GM12878 (cell line): Measurements from ENCODE around the gene C1QTNF12. TPM values are rescaled to one million over a fixed set of nuclear protein-coding genes. Genes with fewer than 3 reads are reported as not detected.

Experiments used
- ATAC-seq: fragments of 200-7000 bp; cut with Tn5 transposase; 3 replicates; pipeline ENCODE4 v1.9.1; 2020; ENCODE audit warnings: mild to moderate bottlenecking, moderate library complexity
- BruUV-seq: library from RNA; stranded (reverse); fragments of 400-500 nt; replicated peaks from 2 replicates; lab custom pipeline; 2021; lab: Mats Ljungman, UMichigan
- CTCF ChIA-PET: fragments of 300-600 bp; sonication (Branson Sonifier 250); formaldehyde crosslinking; extraction: SDS; loops from one replicate; lab custom pipeline; 2021; ENCODE audit warnings: inconsistent platforms; lab: Yijun Ruan, JAX
- POLR2A ChIA-PET: fragments of 350-600 bp; formaldehyde crosslinking; extraction: SDS; loops from one replicate; lab custom pipeline; 2021; ENCODE audit warnings: inconsistent platforms; lab: Charles Lee
- RAD21 ChIA-PET: fragments of 300-600 bp; sonication (Branson Sonifier 250); formaldehyde crosslinking; loops from one replicate; lab custom pipeline; 2023; ENCODE audit warnings: antibody characterized with exemption; ENCODE audit not compliant: unreplicated experiment; lab: Charles Lee
- SMC1A ChIA-PET: fragments of 300-600 bp; sonication (Branson Sonifier 250); formaldehyde crosslinking; loops from one replicate; lab custom pipeline; 2023; ENCODE audit not compliant: unreplicated experiment, uncharacterized antibody; lab: Charles Lee
- DNase-seq: peaks from one replicate; pipeline ENCODE4 v3.0.0-alpha.2; 2011; ENCODE audit warnings: low read depth, low spot score
- FAIRE-seq: peaks from 3 replicates; lab custom pipeline; 2011; peaks lifted over from hg19 to GRCh38; lab: Jason Lieb, UNC
- H2AFZ ChIP-seq: 2 replicates; pipeline ENCODE4 v1.6.0; 2011; ENCODE audit warnings: low read depth, low read length, control low read depth; ENCODE audit not compliant: control insufficient read depth
- H3K27ac ChIP-seq: 2 replicates; pipeline ENCODE4 v1.5.1; 2011; ENCODE audit warnings: control low read depth; ENCODE audit not compliant: control insufficient read depth, insufficient read depth
- H3K27me3 ChIP-seq, 2 experiments: replicated peaks in 1 of 2; 2 replicates each; pipeline versions ENCODE4 v1.6.0 to v1.6.1; 2011; ENCODE audit warnings: low read length in 1 of 2; ENCODE audit not compliant: control insufficient read depth in 2 of 2, insufficient read depth in 2 of 2
- H3K36me3 ChIP-seq, 2 experiments: 2 replicates each; pipeline ENCODE4 v1.5.1; 2011; ENCODE audit warnings: low read length in 1 of 2; ENCODE audit not compliant: control insufficient read depth in 2 of 2, insufficient read depth in 2 of 2
- H3K4me1 ChIP-seq: 2 replicates; pipeline ENCODE4 v1.6.1; 2011; ENCODE audit warnings: mild to moderate bottlenecking, low read length, moderate library complexity, mixed read lengths; ENCODE audit not compliant: control insufficient read depth, insufficient read depth
- H3K4me2 ChIP-seq: 2 replicates; pipeline ENCODE4 v1.6.0; 2011; ENCODE audit warnings: control low read depth; ENCODE audit not compliant: control insufficient read depth, insufficient read depth
- H3K4me3 ChIP-seq: fragments of 200-600 bp; sonication (generic); 2 replicates; pipeline ENCODE4 v1.5.1; 2016
- H3K79me2 ChIP-seq: 2 replicates; pipeline ENCODE4 v1.6.0; 2011; ENCODE audit warnings: low read length; ENCODE audit not compliant: control insufficient read depth, insufficient read depth
- H3K9ac ChIP-seq: 2 replicates; pipeline ENCODE4 v1.8.0; 2011; ENCODE audit warnings: low read length, control low read depth, mixed read lengths; ENCODE audit not compliant: control insufficient read depth, insufficient read depth
- H3K9me3 ChIP-seq: replicated peaks from 3 replicates; pipeline ENCODE4 v1.5.1; 2011; ENCODE audit warnings: mild to moderate bottlenecking, low read length; ENCODE audit not compliant: control insufficient read depth, insufficient read depth
- H4K20me1 ChIP-seq: 2 replicates; pipeline ENCODE4 v1.6.0; 2011; ENCODE audit not compliant: control insufficient read depth, insufficient read depth
- BCL11A ChIP-seq: IDR thresholded peaks from 2 replicates; pipeline ENCODE4 v1.6.1; 2011; ENCODE audit warnings: low read depth, low read length
- CEBPZ ChIP-seq: fragments of 150-350 bp; IDR thresholded peaks from 2 replicates; pipeline ENCODE4 v1.6.1; 2016; ENCODE audit warnings: low read depth, low read length
- CHD4 ChIP-seq: fragments of 200-600 bp; sonication (generic); IDR thresholded peaks from 2 replicates; pipeline ENCODE4 v1.6.1; 2016; ENCODE audit warnings: mild to moderate bottlenecking
- E4F1 ChIP-seq: fragments of 450-650 bp; IDR thresholded peaks from 2 replicates; pipeline ENCODE4 v1.6.1; 2018; ENCODE audit warnings: borderline replicate concordance, mild to moderate bottlenecking; ENCODE audit not compliant: partially characterized antibody
- EGR1 ChIP-seq, 2 experiments: IDR thresholded peaks; 1 replicate in 1 of 2; 2 replicates in 1 of 2; pipeline ENCODE4 v1.6.1; 2011 to 2012; ENCODE audit warnings: low read depth in 2 of 2, low read length in 2 of 2, borderline replicate concordance in 1 of 2, mild to moderate bottlenecking in 1 of 2, moderate library complexity in 1 of 2
- ETV6 ChIP-seq, 2 experiments: fragments of 450-650 bp in 1 of 2; IDR thresholded peaks in 1 of 2; conservative IDR thresholded peaks in 1 of 2; 2 replicates each; pipeline ENCODE4 v1.6.1; 2014; ENCODE audit warnings: antibody characterized with exemption in 1 of 2, borderline replicate concordance in 1 of 2, low read depth in 1 of 2, mild to moderate bottlenecking in 1 of 2, moderate library complexity in 1 of 2
- FOS ChIP-seq: IDR thresholded peaks from 3 replicates; pipeline ENCODE4 v1.6.1; 2011; ENCODE audit warnings: borderline replicate concordance; ENCODE audit not compliant: insufficient read length; ENCODE audit errors: extremely low read depth
- FOXK2 ChIP-seq: fragments of 450-650 bp; IDR thresholded peaks from 2 replicates; pipeline ENCODE4 v1.6.1; 2017; ENCODE audit warnings: mild to moderate bottlenecking, moderate library complexity
- GATAD2B ChIP-seq: fragments of 450-650 bp; conservative IDR thresholded peaks from 2 replicates; pipeline ENCODE4 v1.6.1; 2017; ENCODE audit warnings: low read depth, mild to moderate bottlenecking, moderate library complexity
- JUND ChIP-seq: IDR thresholded peaks from 2 replicates; pipeline ENCODE4 v1.6.1; 2012; ENCODE audit warnings: low read depth, mild to moderate bottlenecking, low read length, improper control_type of control experiment, moderate library complexity
- RCOR1 ChIP-seq: conservative IDR thresholded peaks from 2 replicates; pipeline ENCODE4 v1.6.1; 2012; ENCODE audit warnings: low read depth, low read length, improper control_type of control experiment
- RELB ChIP-seq: fragments of 450-650 bp; IDR thresholded peaks from 2 replicates; pipeline ENCODE4 v1.6.1; 2017; ENCODE audit warnings: low read depth, mild to moderate bottlenecking, moderate library complexity
- SMAD1 ChIP-seq: fragments of 450-650 bp; IDR thresholded peaks from 2 replicates; pipeline ENCODE4 v1.6.1; 2018; ENCODE audit warnings: mild to moderate bottlenecking, low read depth; ENCODE audit not compliant: partially characterized antibody
- STAT1 ChIP-seq: fragments of 450-650 bp; conservative IDR thresholded peaks from 2 replicates; pipeline ENCODE4 v1.6.1; 2014; ENCODE audit warnings: antibody characterized with exemption, mild to moderate bottlenecking
- USF2 ChIP-seq: IDR thresholded peaks from 2 replicates; pipeline ENCODE4 v1.6.1; 2011; ENCODE audit warnings: low read depth, low read length, improper control_type of control experiment, borderline replicate concordance
- ZNF217 ChIP-seq: fragments of 450-650 bp; IDR thresholded peaks from 2 replicates; pipeline ENCODE4 v1.6.1; 2017; ENCODE audit warnings: antibody characterized with exemption, mild to moderate bottlenecking
- WGBS: methylation state at CpG from one replicate; pipeline ENCODE4 v1.1.6; 2016; ENCODE audit warnings: low lambda C conversion rate; ENCODE audit not compliant: insufficient replicate concordance, insufficient coverage; ENCODE audit errors: missing lambda C conversion rate; 5-methylcytosine and 5-hydroxymethylcytosine counted together
- in situ Hi-C: fragments of 300-500 bp; cut with MboI; formaldehyde crosslinking; loops from 9 replicates; pipeline ENCODE4 v1.14.3; 2018; ENCODE audit warnings: mixed read lengths
- intact Hi-C: fragments of 100-400 bp; cut with micrococcal nuclease; formaldehyde crosslinking; loops from one replicate; pipeline ENCODE4 v1.14.2; 2022; ENCODE audit not compliant: unreplicated experiment
- polyA plus RNA-seq, 11 experiments: library from polyadenylated mRNA; depleted of rRNA in 4 of 11; unstranded in 6 of 11; stranded (reverse) in 5 of 11; fragments of >200 nt; fragmentation: Nextera tagmentation in 4 of 11; fragmentation: Illumina TruSeq in 1 of 11; extraction: Ambion mirVana in 4 of 11; extraction: Trizol in 1 of 11; gene quantifications; 1 replicate in 1 of 11; 2 replicates in 10 of 11; pipeline versions ENCODE4 v1.2.1 to v1.2.3, GENCODE V29; 2011 to 2016; ENCODE audit warnings: inconsistent platforms in 2 of 11, missing spikeins in 2 of 11, low read depth in 1 of 11
- total RNA-seq, 4 experiments: library from RNA; depleted of rRNA in 3 of 4; stranded (reverse); fragments of >200 nt in 3 of 4; fragmentation: Illumina TruSeq in 1 of 4; extraction: Trizol in 1 of 4; gene quantifications; 2 replicates each; pipeline versions ENCODE4 v1.2.1 to v1.2.3, GENCODE V29; 2013 to 2021

Gene C1QTNF12
- total and polyA plus RNA-seq, 10 of the 15 experiments (the other 5 are each of a cell fraction or from before 2014, with no cell fraction given), result 0.17 to 1.0 (median 0.31) TPM; not detected in 5

GRCh38 chr1:1244192-1244811, 2.2 kb downstream of the C1QTNF12 start:
- H3K9ac ChIP-seq, result no peak overlapping the region
- WGBS, result 81% methylated on average over 27 of the region's 30 CpGs
- no peak for ATAC-seq
- no peak overlapping the region for H3K4me2 ChIP-seq
- POLR2A ChIA-PET, result no interaction called here
- H3K36me3 ChIP-seq, result no peaks in the 10 kb centered on the region
- H3K4me3 ChIP-seq, result no peak overlapping the region
- intact Hi-C loops, result no loop called here
- no peak overlapping the region for H3K27ac ChIP-seq
- RAD21 ChIA-PET, result no interaction called here
- no peaks in the 10 kb centered on the region for H3K9me3 ChIP-seq
- no peak overlapping the region for H2AFZ ChIP-seq
- no peaks in the 10 kb centered on the region for H4K20me1 ChIP-seq
- H3K27me3 ChIP-seq, result peaks cover 1 to 5% of the 10 kb centered on the region in 2 experiments; a peak in 3 of 4 replicates
- no peak for DNase-seq
- TF ChIP-seq CHD4, result no peak
- no peak for TF ChIP-seq ETV6 (conservative IDR thresholded peaks at IDR 0.05 in 1 of 2, IDR thresholded peaks at IDR 0.05 in 1 of 2; ENCODE audit: borderline replicate concordance in 1 of 2, low read depth in 1 of 2)
- TF ChIP-seq USF2, result no peak
- TF ChIP-seq SMAD1, result no peak
- no peak for TF ChIP-seq FOS
- no peak for TF ChIP-seq BCL11A
- no peak for TF ChIP-seq CEBPZ
- no peak for TF ChIP-seq RELB
- TF ChIP-seq STAT1, result no peak
- TF ChIP-seq FOXK2, result no peak
- no peak for TF ChIP-seq EGR1 (IDR thresholded peaks at IDR 0.05; ENCODE audit: borderline replicate concordance in 1 of 2, low read depth in 2 of 2, low read length in 2 of 2)
- TF ChIP-seq JUND, result no peak
- no peak for TF ChIP-seq E4F1
- no peak for TF ChIP-seq RCOR1
- TF ChIP-seq ZNF217, result no peak
- no peak for TF ChIP-seq GATAD2B
- no peaks in the 10 kb centered on the region for H3K4me1 ChIP-seq
- H3K79me2 ChIP-seq, result no peaks in the 10 kb centered on the region
- no TSS peak for BruUV-seq
- no peak for FAIRE-seq
- SMC1A ChIA-PET, result no interaction called here
- CTCF ChIA-PET, result no interaction called here
- in situ Hi-C loops, result no loop called here
